H9 (cell line): ENCODE measurements around the gene PPP1R27. TPM values are rescaled to one million over a fixed set of nuclear protein-coding genes. Genes with fewer than 3 reads are reported as not detected.

ENCODE experiments used
- DNase-seq: peaks from one replicate; pipeline ENCODE4 v3.0.0-alpha.2; 2017
- H2AFZ ChIP-seq: one replicate; pipeline ENCODE4 v1.6.1; 2013; ENCODE audit warnings: mild to moderate bottlenecking, low read length, control low read depth, moderate library complexity
- H2AK5ac ChIP-seq: 2 replicates; pipeline ENCODE4 v1.6.1; 2013; ENCODE audit warnings: low read length, control low read depth, mixed read lengths; ENCODE audit not compliant: insufficient read length
- H2BK120ac ChIP-seq: one replicate; pipeline ENCODE4 v1.6.1; 2013; ENCODE audit warnings: low read depth, mild to moderate bottlenecking, low read length, control low read depth, inconsistent platforms; ENCODE audit not compliant: poor library complexity, severe bottlenecking
- H2BK12ac ChIP-seq: 2 replicates; pipeline ENCODE4 v1.6.1; 2013; ENCODE audit warnings: low read length, control low read depth, mixed read lengths, low read depth; ENCODE audit not compliant: insufficient read length
- H2BK15ac ChIP-seq: 2 replicates; pipeline ENCODE4 v1.6.1; 2013; ENCODE audit warnings: low read depth, low read length, control low read depth
- H2BK20ac ChIP-seq: one replicate; pipeline ENCODE4 v1.6.1; 2013; ENCODE audit warnings: low read depth, mild to moderate bottlenecking, low read length, control low read depth, inconsistent platforms; ENCODE audit not compliant: poor library complexity, severe bottlenecking
- H2BK5ac ChIP-seq: 2 replicates; pipeline ENCODE4 v1.6.1; 2013; ENCODE audit warnings: low read length, control low read depth, mixed read lengths; ENCODE audit not compliant: insufficient read length
- H3K14ac ChIP-seq: 2 replicates; pipeline ENCODE4 v1.6.1; 2013; ENCODE audit warnings: low read length, control low read depth; ENCODE audit not compliant: insufficient read depth
- H3K18ac ChIP-seq: 2 replicates; pipeline ENCODE4 v1.6.1; 2013; ENCODE audit warnings: low read depth, mild to moderate bottlenecking, mixed read lengths, low read length, control low read depth; ENCODE audit not compliant: insufficient read length
- H3K23ac ChIP-seq: 2 replicates; pipeline ENCODE4 v1.6.1; 2013; ENCODE audit warnings: low read length, control low read depth, mixed read lengths, low read depth; ENCODE audit not compliant: insufficient read length
- H3K23me2 ChIP-seq: 2 replicates; pipeline ENCODE4 v1.6.1; 2013; ENCODE audit warnings: low read depth, mild to moderate bottlenecking, mixed read lengths, low read length, control low read depth; ENCODE audit not compliant: insufficient read length, poor library complexity, severe bottlenecking
- H3K27ac ChIP-seq: 2 replicates; pipeline ENCODE4 v1.5.1; 2013; ENCODE audit warnings: low read length, control low read depth, mixed read lengths, low read depth; ENCODE audit not compliant: insufficient read length
- H3K27me3 ChIP-seq: 2 replicates; pipeline ENCODE4 v1.6.1; 2013; ENCODE audit warnings: low read length, control low read depth, inconsistent platforms; ENCODE audit not compliant: insufficient read depth
- H3K4ac ChIP-seq: 2 replicates; pipeline ENCODE4 v1.6.1; 2013; ENCODE audit warnings: low read depth, mild to moderate bottlenecking, control low read depth, inconsistent platforms, low read length, moderate library complexity
- H3K4me1 ChIP-seq: 2 replicates; pipeline ENCODE4 v1.6.1; 2013; ENCODE audit warnings: low read length, control low read depth, inconsistent platforms; ENCODE audit not compliant: insufficient read depth
- H3K4me2 ChIP-seq: 2 replicates; pipeline ENCODE4 v1.6.1; 2013; ENCODE audit warnings: low read length, control low read depth, mixed read lengths; ENCODE audit not compliant: insufficient read length, insufficient read depth
- H3K56ac ChIP-seq: 2 replicates; pipeline ENCODE4 v1.6.1; 2013; ENCODE audit warnings: low read depth, mild to moderate bottlenecking, mixed read lengths, low read length, control low read depth; ENCODE audit not compliant: insufficient read length
- H3K79me1 ChIP-seq: 2 replicates; pipeline ENCODE4 v1.6.1; 2013; ENCODE audit warnings: low read depth, mild to moderate bottlenecking, moderate library complexity, low read length, control low read depth, inconsistent platforms; ENCODE audit not compliant: insufficient read depth, poor library complexity, severe bottlenecking
- H3K79me2 ChIP-seq: 2 replicates; pipeline ENCODE4 v1.6.1; 2013; ENCODE audit warnings: low read length, control low read depth, inconsistent platforms; ENCODE audit not compliant: insufficient read depth
- H3K9ac ChIP-seq: 2 replicates; pipeline ENCODE4 v1.6.1; 2013; ENCODE audit warnings: low read length, control low read depth, mixed read lengths; ENCODE audit not compliant: insufficient read length; ENCODE audit errors: extremely low read depth
- H3K9me3 ChIP-seq: one replicate; pipeline ENCODE4 v1.6.1; 2013; ENCODE audit warnings: low read depth, low read length, inconsistent platforms; ENCODE audit not compliant: control insufficient read depth
- H3T11ph ChIP-seq: one replicate; pipeline ENCODE4 v1.6.1; 2013; ENCODE audit warnings: mild to moderate bottlenecking, low read length, control low read depth, inconsistent platforms
- H4K20me1 ChIP-seq: one replicate; pipeline ENCODE4 v1.6.1; 2013; ENCODE audit not compliant: control insufficient read depth, insufficient read length, insufficient read depth
- H4K5ac ChIP-seq: 2 replicates; pipeline ENCODE4 v1.6.1; 2013; ENCODE audit warnings: low read depth, mild to moderate bottlenecking, mixed read lengths, low read length, control low read depth; ENCODE audit not compliant: insufficient read length
- H4K8ac ChIP-seq: replicated peaks from 2 replicates; pipeline ENCODE4 v1.6.1; 2013; ENCODE audit warnings: low read length, control low read depth, mixed read lengths, low read depth; ENCODE audit not compliant: insufficient read length
- H4K91ac ChIP-seq: 2 replicates; pipeline ENCODE4 v1.6.1; 2013; ENCODE audit warnings: low read depth, mild to moderate bottlenecking, moderate library complexity, mixed read lengths, low read length, control low read depth; ENCODE audit not compliant: insufficient read length
- H3K27ac Mint-ChIP-seq, 3 experiments: 2 replicates in 2 of 3; 3 replicates in 1 of 3; pipeline ENCODE4 v1.8.0; 2020 to 2021; ENCODE audit warnings: mixed read lengths in 3 of 3, mild to moderate bottlenecking in 1 of 3, moderate library complexity in 1 of 3
- H3K27me3 Mint-ChIP-seq: 2 replicates; pipeline ENCODE4 v1.8.0; 2021; ENCODE audit warnings: low read depth, mild to moderate bottlenecking, moderate library complexity, mixed read lengths
- H3K36me3 Mint-ChIP-seq, 3 experiments: 2 replicates in 2 of 3; 3 replicates in 1 of 3; pipeline ENCODE4 v1.8.0; 2020 to 2021; ENCODE audit warnings: low read depth in 3 of 3, mixed read lengths in 3 of 3; ENCODE audit not compliant: insufficient read depth in 1 of 3
- H3K4me1 Mint-ChIP-seq, 2 experiments: 2 replicates each; pipeline ENCODE4 v1.8.0; 2020; ENCODE audit warnings: mixed read lengths in 2 of 2
- H3K4me3 Mint-ChIP-seq, 2 experiments: 2 replicates in 1 of 2; 3 replicates in 1 of 2; pipeline ENCODE4 v1.8.0; 2020 to 2021; ENCODE audit warnings: mild to moderate bottlenecking in 2 of 2, mixed read lengths in 2 of 2, moderate library complexity in 1 of 2
- H3K9me3 Mint-ChIP-seq, 2 experiments: 2 replicates in 1 of 2; 3 replicates in 1 of 2; pipeline ENCODE4 v1.8.0; 2020; ENCODE audit warnings: mild to moderate bottlenecking in 2 of 2, mixed read lengths in 2 of 2, moderate library complexity in 1 of 2
- WGBS: extraction: QIAGEN DNeasy Blood & Tissue Kit; methylation state at CpG from one replicate; pipeline ENCODE4 v1.1.7; 2013; ENCODE audit warnings: missing lambda C conversion rate, low lambda C conversion rate, mixed read lengths; ENCODE audit not compliant: insufficient read length; ENCODE audit errors: extremely low coverage; 5-methylcytosine and 5-hydroxymethylcytosine counted together
- total RNA-seq: library from RNA; stranded (reverse); gene quantifications from 2 replicates; pipeline ENCODE4 v1.2.1, GENCODE V29; 2021
- TF ChIP-seq, protein P1 (sequence below): fragments of 200-600 bp; sonication (generic); conservative IDR thresholded peaks from 3 replicates; pipeline ENCODE4 v1.8.0; 2021; ENCODE audit warnings: antibody characterized with exemption, mild to moderate bottlenecking

Gene PPP1R27
- total RNA-seq, 1 experiment from 2014 or later = 0.22 TPM

DNA sequence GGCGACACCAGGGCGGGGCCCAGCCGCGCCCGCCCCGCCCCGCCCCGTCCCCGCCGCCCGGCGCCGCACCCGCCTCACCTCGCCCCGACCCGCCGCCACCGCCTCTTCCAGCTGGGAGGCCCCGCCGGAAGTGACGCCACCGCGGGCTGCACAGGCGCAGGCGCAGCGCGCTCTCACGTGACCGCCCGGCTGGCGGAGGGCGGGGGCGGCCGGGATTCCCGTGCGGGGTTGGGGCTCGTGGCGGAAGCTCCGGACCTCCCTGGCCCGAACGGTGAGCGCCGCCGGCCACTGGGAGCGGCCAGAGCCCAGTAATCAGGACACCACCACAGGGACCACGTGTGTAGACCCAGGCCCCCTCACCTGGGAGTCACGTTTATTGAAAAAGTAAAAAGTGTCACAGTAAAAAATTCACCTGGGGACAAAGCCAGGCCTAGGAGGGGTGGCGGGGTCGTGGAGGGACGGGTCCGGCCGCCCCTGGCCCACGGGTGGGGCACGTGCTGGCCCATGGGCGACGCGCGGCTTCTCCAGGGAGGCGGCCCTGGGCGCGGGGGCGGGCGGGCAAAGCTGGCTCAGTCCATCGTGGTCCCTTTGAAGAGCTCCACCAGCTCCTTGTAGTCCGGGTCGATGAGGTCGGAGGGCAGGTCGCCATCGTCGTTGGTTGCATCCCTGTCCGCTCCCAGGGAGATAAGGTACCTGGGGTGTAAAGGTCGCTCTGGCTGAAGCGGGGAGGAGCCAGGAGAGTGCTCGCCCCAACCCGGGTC, 1.5 kb downstream of the PPP1R27 start, which contains the start of gene MCRIP1:
TSS of gene MCRIP1 (minus strand) at position 132 of the 761 bp plus-strand sequence. CDS start 8,785 bp downstream, outside the sequence.
- H2BK15ac ChIP-seq = no peak within 1 kb of the TSS
- no peak within 1 kb of the TSS for H2BK120ac ChIP-seq
- peaks cover 17% of the 10 kb centered on the region for H3K23me2 ChIP-seq
- no CpG with 5 or more reads among the region's 76 CpGs for WGBS
- no peak within 1 kb of the TSS for H2BK12ac ChIP-seq
- no peak within 1 kb of the TSS for H3K27ac ChIP-seq
- H2BK20ac ChIP-seq = no peak within 1 kb of the TSS
- H4K8ac ChIP-seq = peak within 1 kb of the TSS; percentile 56
- no peak within 1 kb of the TSS for H2BK5ac ChIP-seq
- Mint-ChIP-seq H3K36me3 (peaks cover 0 to 6% (median 0%) of the 10 kb centered on the region in 3 experiments; a peak in 4 of 7 replicates), H3K9me3 (no peaks in the 10 kb centered on the region), H3K4me1 (peaks cover 12 to 16% of the 10 kb centered on the region in 2 experiments), H3K27me3 (no peaks in the 10 kb centered on the region; the same call in 1 of the 2 replicates), H3K27ac (peak within 1 kb of the TSS; percentile 83 to 96 (median 84); a peak in 4 of 7 replicates), H3K4me3 (peak within 1 kb of the TSS; percentile 87 to 94)
- H4K5ac ChIP-seq = no peak within 1 kb of the TSS
- peak; percentile 98 for DNase-seq
- H3K14ac ChIP-seq = peak within 1 kb of the TSS; percentile 95
- H3K56ac ChIP-seq = peak within 1 kb of the TSS; percentile 1
- peaks cover 3% of the 10 kb centered on the region; the same call in 1 of the 2 replicates for H3K4me1 ChIP-seq
- TF ChIP-seq, protein P1, sequence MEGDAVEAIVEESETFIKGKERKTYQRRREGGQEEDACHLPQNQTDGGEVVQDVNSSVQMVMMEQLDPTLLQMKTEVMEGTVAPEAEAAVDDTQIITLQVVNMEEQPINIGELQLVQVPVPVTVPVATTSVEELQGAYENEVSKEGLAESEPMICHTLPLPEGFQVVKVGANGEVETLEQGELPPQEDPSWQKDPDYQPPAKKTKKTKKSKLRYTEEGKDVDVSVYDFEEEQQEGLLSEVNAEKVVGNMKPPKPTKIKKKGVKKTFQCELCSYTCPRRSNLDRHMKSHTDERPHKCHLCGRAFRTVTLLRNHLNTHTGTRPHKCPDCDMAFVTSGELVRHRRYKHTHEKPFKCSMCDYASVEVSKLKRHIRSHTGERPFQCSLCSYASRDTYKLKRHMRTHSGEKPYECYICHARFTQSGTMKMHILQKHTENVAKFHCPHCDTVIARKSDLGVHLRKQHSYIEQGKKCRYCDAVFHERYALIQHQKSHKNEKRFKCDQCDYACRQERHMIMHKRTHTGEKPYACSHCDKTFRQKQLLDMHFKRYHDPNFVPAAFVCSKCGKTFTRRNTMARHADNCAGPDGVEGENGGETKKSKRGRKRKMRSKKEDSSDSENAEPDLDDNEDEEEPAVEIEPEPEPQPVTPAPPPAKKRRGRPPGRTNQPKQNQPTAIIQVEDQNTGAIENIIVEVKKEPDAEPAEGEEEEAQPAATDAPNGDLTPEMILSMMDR = no peak
- H4K20me1 ChIP-seq = no peaks in the 10 kb centered on the region
- no peak within 1 kb of the TSS for H2AFZ ChIP-seq
- H3K9ac ChIP-seq = peak within 1 kb of the TSS; percentile 98
- no peak within 1 kb of the TSS for H3K23ac ChIP-seq
- H3K18ac ChIP-seq = peak within 1 kb of the TSS; percentile 96
- peaks cover 8% of the 10 kb centered on the region; the same call in 1 of the 2 replicates for H3K79me2 ChIP-seq
- no peaks in the 10 kb centered on the region for H3K27me3 ChIP-seq
- peak within 1 kb of the TSS; percentile 2; the same call in 1 of the 2 replicates for H3K4ac ChIP-seq
- peak within 1 kb of the TSS; percentile 75 for H3K4me2 ChIP-seq
- H4K91ac ChIP-seq = no peak within 1 kb of the TSS
- no peak within 1 kb of the TSS for H2AK5ac ChIP-seq
- no peaks in the 10 kb centered on the region for H3K9me3 ChIP-seq
- H3T11ph ChIP-seq = no peak within 1 kb of the TSS
- H3K79me1 ChIP-seq = peaks cover 7% of the 10 kb centered on the region
